Measurements from ENCODE around the gene PTPN4. TPM values are rescaled to one million over a fixed set of nuclear protein-coding genes. Genes with fewer than 3 reads are reported as not detected.
"Not testable (repeated sequence)": the region's sequence is repeated elsewhere in the genome, so short reads cannot be mapped to it uniquely, and the experiment has no call there.

PTPN4 gene
- total RNA-seq, 5 donors from 2014 or later (not counting 1 experiment from before 2014, with no cell fraction given) = 105 to 134 (median 126) TPM

DNA sequence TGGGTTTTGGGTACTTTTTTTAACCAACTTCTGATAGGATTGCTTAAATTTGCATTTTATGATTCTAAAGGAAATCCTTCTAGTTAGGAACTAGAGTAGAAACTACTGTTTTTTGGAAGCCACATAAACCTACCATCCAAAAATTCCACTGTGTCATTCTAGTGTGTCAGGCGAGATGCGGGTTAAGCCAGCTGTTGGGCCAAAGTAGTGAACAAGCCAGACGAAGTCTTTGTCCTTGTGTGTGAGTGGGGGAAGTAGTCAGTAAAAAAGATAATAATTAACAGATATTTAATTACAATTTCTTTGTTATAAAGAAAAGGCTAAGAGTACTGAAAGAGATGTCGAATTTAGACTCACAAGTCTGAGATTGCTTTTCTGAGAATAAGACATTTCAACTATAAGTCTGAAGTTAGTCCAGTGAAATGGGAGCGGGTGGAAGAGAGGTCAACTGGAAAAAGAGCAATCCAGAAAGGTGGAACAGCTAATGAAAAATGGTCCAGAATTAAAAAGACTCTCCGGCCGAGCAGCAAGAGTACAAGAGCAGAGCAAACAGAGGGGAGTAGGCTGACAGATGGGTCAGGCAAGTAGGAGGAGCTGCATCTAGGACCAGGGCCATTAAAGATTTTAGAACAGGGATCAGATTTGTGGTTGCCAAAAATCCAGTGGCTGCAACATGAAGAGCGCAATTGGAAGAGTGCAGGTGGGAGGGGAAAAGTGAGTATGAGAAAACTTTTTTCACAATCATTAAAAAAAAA is 254.7 kb downstream of the PTPN4 start:
- no peak overlapping the region for H3K27ac Mint-ChIP-seq
- CTCF ChIA-PET = no interaction called here

GRCh38 chr2:120016800-120017199 is 257.1 kb downstream of the PTPN4 start:
- Mint-ChIP-seq H3K4me3 (no peak overlapping the region), H3K36me3 (peaks cover 10% of the 10 kb centered on the region), H3K9me3 (no peaks in the 10 kb centered on the region), H3K4me1 (peaks cover 16 to 29% (median 21%) of the 10 kb centered on the region in 3 donors), H3K27ac (no peak overlapping the region), H3K27me3 (no peaks in the 10 kb centered on the region)
- DNase-seq (no peak), ATAC-seq (replicated peaks in 1 of 4) (no peak)
- WGBS (ENCODE audit: insufficient coverage) = no CpG with 5 or more reads among the region's 3 CpGs
- Histone ChIP-seq H3K36me3 (ENCODE audit: control insufficient read depth in 2 of 2, extremely low read depth in 1 of 2, insufficient read depth in 1 of 2, low read length in 1 of 2) (no peaks in the 10 kb centered on the region), H3K9me3 (no peaks in the 10 kb centered on the region), H3K27me3 (replicated peaks in 1 of 2; ENCODE audit: control insufficient read depth in 2 of 2, extremely low read depth in 1 of 2, insufficient read depth in 2 of 2, low read length in 1 of 2) (peaks cover 0 to 2% of the 10 kb centered on the region in 2 experiments), H3K27ac (ENCODE audit: low read length) (no peak overlapping the region), H3K4me3 (ENCODE audit: control insufficient read depth in 1 of 2, extremely low read depth in 1 of 2, low read length in 1 of 2) (no peak overlapping the region), H3K4me1 (ENCODE audit: control insufficient read depth in 1 of 2, extremely low read depth in 1 of 2, insufficient read depth in 2 of 2, low read length in 2 of 2) (peaks cover 2 to 9% of the 10 kb centered on the region in 2 experiments)
- CTCF ChIA-PET = no interaction called here
- POLR2A ChIA-PET = no interaction called here

More for the DNA sequence above, 254.7 kb downstream of the PTPN4 start:
- H3K27ac ChIP-seq (ENCODE audit: low read length) = no peak overlapping the region
- Mint-ChIP-seq H3K9me3 (no peaks in the 10 kb centered on the region), H3K4me1 (peaks cover 18 to 27% (median 21%) of the 10 kb centered on the region in 3 donors), H3K4me3 (peak overlapping the region; percentile 76 to 84 (median 81)), H3K36me3 (peaks cover 5% of the 10 kb centered on the region), H3K27me3 (no peaks in the 10 kb centered on the region)
- ATAC-seq (replicated peaks in 1 of 4) (no peak), DNase-seq (no peak)
- H3K36me3 ChIP-seq (ENCODE audit: control insufficient read depth in 2 of 2, extremely low read depth in 1 of 2, insufficient read depth in 1 of 2, low read length in 1 of 2) = no peaks in the 10 kb centered on the region
- POLR2A ChIA-PET = no interaction called here
- peaks cover 2 to 10% of the 10 kb centered on the region in 2 experiments for H3K4me1 ChIP-seq (ENCODE audit: control insufficient read depth in 1 of 2, extremely low read depth in 1 of 2, insufficient read depth in 2 of 2, low read length in 2 of 2)
- peaks cover 0 to 2% of the 10 kb centered on the region in 2 experiments for H3K27me3 ChIP-seq (replicated peaks in 1 of 2; ENCODE audit: control insufficient read depth in 2 of 2, extremely low read depth in 1 of 2, insufficient read depth in 2 of 2, low read length in 1 of 2)
- WGBS (ENCODE audit: insufficient coverage) = 94% methylated on average over 3 of the region's 8 CpGs
- no peaks in the 10 kb centered on the region for H3K9me3 ChIP-seq
- no peak overlapping the region for H3K4me3 ChIP-seq (ENCODE audit: control insufficient read depth in 1 of 2, extremely low read depth in 1 of 2, low read length in 1 of 2)

- H3K9me3 Mint-ChIP-seq = no peaks in the 10 kb centered on the region
- no peak overlapping the region for H3K27ac ChIP-seq (ENCODE audit: low read length)
- WGBS (ENCODE audit: insufficient coverage) = no CpG with 5 or more reads among the region's 2 CpGs
- H3K4me3 Mint-ChIP-seq = no peak overlapping the region
- H3K36me3 Mint-ChIP-seq = peaks cover 10% of the 10 kb centered on the region
- no peak overlapping the region for H3K4me3 ChIP-seq (ENCODE audit: control insufficient read depth in 1 of 2, extremely low read depth in 1 of 2, low read length in 1 of 2)
- ATAC-seq (replicated peaks in 1 of 4) = no peak
- H3K27ac Mint-ChIP-seq = no peak overlapping the region
- peaks cover 14 to 27% (median 19%) of the 10 kb centered on the region in 3 donors for H3K4me1 Mint-ChIP-seq
- ChIA-PET POLR2A (no interaction called here), CTCF (no interaction called here)
- no peaks in the 10 kb centered on the region for H3K9me3 ChIP-seq
- no peak for DNase-seq
- H3K27me3 ChIP-seq (replicated peaks in 1 of 2; ENCODE audit: control insufficient read depth in 2 of 2, extremely low read depth in 1 of 2, insufficient read depth in 2 of 2, low read length in 1 of 2) = peaks cover 0 to 2% of the 10 kb centered on the region in 2 experiments
- no peaks in the 10 kb centered on the region for H3K27me3 Mint-ChIP-seq
- no peaks in the 10 kb centered on the region for H3K36me3 ChIP-seq (ENCODE audit: control insufficient read depth in 2 of 2, extremely low read depth in 1 of 2, insufficient read depth in 1 of 2, low read length in 1 of 2)
- H3K4me1 ChIP-seq (ENCODE audit: control insufficient read depth in 1 of 2, extremely low read depth in 1 of 2, insufficient read depth in 2 of 2, low read length in 2 of 2) = peaks cover 2 to 7% of the 10 kb centered on the region in 2 experiments
Observed at GRCh38 chr2:120017201-120017600, 257.5 kb downstream of the PTPN4 start.

GRCh38 chr2:120018549-120018948 is 258.8 kb downstream of the PTPN4 start:
- POLR2A ChIA-PET = no interaction called here
- H3K9me3 Mint-ChIP-seq = peaks cover 0 to 2% (median 0%) of the 10 kb centered on the region in 3 donors

GRCh38 chr2:120020554-120020953 is 260.8 kb downstream of the PTPN4 start:
- Histone ChIP-seq H3K27ac (ENCODE audit: low read length) (no peak overlapping the region), H3K4me1 (ENCODE audit: control insufficient read depth in 1 of 2, extremely low read depth in 1 of 2, insufficient read depth in 2 of 2, low read length in 2 of 2) (no peaks in the 10 kb centered on the region), H3K36me3 (ENCODE audit: control insufficient read depth in 2 of 2, extremely low read depth in 1 of 2, insufficient read depth in 1 of 2, low read length in 1 of 2) (no peaks in the 10 kb centered on the region), H3K9me3 (no peaks in the 10 kb centered on the region), H3K4me3 (ENCODE audit: control insufficient read depth in 1 of 2, extremely low read depth in 1 of 2, low read length in 1 of 2) (no peak overlapping the region), H3K27me3 (replicated peaks in 1 of 2; ENCODE audit: control insufficient read depth in 2 of 2, extremely low read depth in 1 of 2, insufficient read depth in 2 of 2, low read length in 1 of 2) (no peaks in the 10 kb centered on the region)
- H3K4me3 Mint-ChIP-seq = no peak overlapping the region
- H3K27me3 Mint-ChIP-seq = no peaks in the 10 kb centered on the region
- WGBS (ENCODE audit: insufficient coverage) = 86% methylated on average over 1 of the region's 1 CpG
- H3K27ac Mint-ChIP-seq = no peak overlapping the region
- ATAC-seq (replicated peaks in 1 of 4) = no peak
- H3K36me3 Mint-ChIP-seq = peaks cover 37% of the 10 kb centered on the region
- ChIA-PET POLR2A (interaction anchor here in 1 of 2 donors (0.6 kb wide), 1 partner anchor 88 kb away, joined by 3 read pairs; no protein-coding TSS in a partner anchor), CTCF (interaction anchor here (0.6 to 0.9 kb wide), 4 partner anchors 149 to 342 kb away, joined by 3 read pairs; no protein-coding TSS in a partner anchor)
- H3K4me1 Mint-ChIP-seq = peaks cover 0 to 27% (median 3%) of the 10 kb centered on the region in 3 donors
- peaks cover 5 to 8% (median 6%) of the 10 kb centered on the region in 3 donors for H3K9me3 Mint-ChIP-seq
- DNase-seq = no peak

More at GRCh38 chr2:120018549-120018948, 258.8 kb downstream of the PTPN4 start:
- peaks cover 10 to 31% (median 15%) of the 10 kb centered on the region in 3 donors for H3K4me1 Mint-ChIP-seq
- H3K4me3 Mint-ChIP-seq = no peak overlapping the region
- H3K27ac Mint-ChIP-seq = no peak overlapping the region
- ATAC-seq (replicated peaks in 1 of 4) (no peak), DNase-seq (no peak)
- CTCF ChIA-PET = no interaction called here
- H3K27me3 ChIP-seq (replicated peaks in 1 of 2; ENCODE audit: control insufficient read depth in 2 of 2, extremely low read depth in 1 of 2, insufficient read depth in 2 of 2, low read length in 1 of 2) = peaks cover 0 to 2% of the 10 kb centered on the region in 2 experiments
- 100% methylated on average over 3 of the region's 4 CpGs for WGBS (ENCODE audit: insufficient coverage)
- H3K9me3 ChIP-seq = no peaks in the 10 kb centered on the region
- H3K36me3 Mint-ChIP-seq = peaks cover 22% of the 10 kb centered on the region
- H3K36me3 ChIP-seq (ENCODE audit: control insufficient read depth in 2 of 2, extremely low read depth in 1 of 2, insufficient read depth in 1 of 2, low read length in 1 of 2) = no peaks in the 10 kb centered on the region
- no peaks in the 10 kb centered on the region for H3K27me3 Mint-ChIP-seq
- peaks cover under 1 to 2% of the 10 kb centered on the region in 2 experiments for H3K4me1 ChIP-seq (ENCODE audit: control insufficient read depth in 1 of 2, extremely low read depth in 1 of 2, insufficient read depth in 2 of 2, low read length in 2 of 2)
- H3K4me3 ChIP-seq (ENCODE audit: control insufficient read depth in 1 of 2, extremely low read depth in 1 of 2, low read length in 1 of 2) = no peak overlapping the region
- no peak overlapping the region for H3K27ac ChIP-seq (ENCODE audit: low read length)

GRCh38 chr2:120022505-120022904 is 262.8 kb downstream of the PTPN4 start:
- H3K9me3 Mint-ChIP-seq = peaks cover 6 to 13% (median 8%) of the 10 kb centered on the region in 3 donors
- H3K27ac Mint-ChIP-seq; H3K27me3 ChIP-seq (replicated peaks in 1 of 2; ENCODE audit: control insufficient read depth in 2 of 2, extremely low read depth in 1 of 2, insufficient read depth in 2 of 2, low read length in 1 of 2); POLR2A ChIA-PET; H3K27me3 Mint-ChIP-seq; H3K4me1 ChIP-seq (ENCODE audit: control insufficient read depth in 1 of 2, extremely low read depth in 1 of 2, insufficient read depth in 2 of 2, low read length in 2 of 2); H3K27ac ChIP-seq (ENCODE audit: low read length); H3K9me3 ChIP-seq; ATAC-seq (replicated peaks in 1 of 4); H3K36me3 ChIP-seq (ENCODE audit: control insufficient read depth in 2 of 2, extremely low read depth in 1 of 2, insufficient read depth in 1 of 2, low read length in 1 of 2); H3K4me3 ChIP-seq (ENCODE audit: control insufficient read depth in 1 of 2, extremely low read depth in 1 of 2, low read length in 1 of 2); DNase-seq; H3K4me3 Mint-ChIP-seq: not testable (repeated sequence)
- peaks cover 46% of the 10 kb centered on the region for H3K36me3 Mint-ChIP-seq
- 100% methylated on average over 1 of the region's 1 CpG for WGBS (ENCODE audit: insufficient coverage)
- CTCF ChIA-PET = interaction anchor here (0.6 to 0.7 kb wide), 2 partner anchors 37 to 440 kb away, joined by 3 to 7 read pairs; no protein-coding TSS in a partner anchor
- peaks cover 0 to 26% (median 1%) of the 10 kb centered on the region in 3 donors for H3K4me1 Mint-ChIP-seq
